Activated T-cell treated with anti-CD3 and anti-CD28 coated beads, Interleukin-2, amount 50 U/mL, for 72 hours (primary cell): ENCODE results near the gene TBC1D14. TPM values are rescaled to one million over a fixed set of nuclear protein-coding genes. Genes with fewer than 3 reads are reported as not detected.

Experiments used
- ATAC-seq, 2 donors: fragments of 150-1000 bp; cut with Tn5 transposase; replicated peaks in 1 of 2; 2 replicates each; pipeline ENCODE4 v1.10.0; 2021; ENCODE audit warnings: moderate library complexity in 2 of 2, mild to moderate bottlenecking in 1 of 2
- DNase-seq, 2 donors: peaks; one replicate each; pipeline ENCODE4 v3.0.0; 2021 to 2022; ENCODE audit warnings: mixed read lengths in 1 of 2
- H3K27ac Mint-ChIP-seq: one replicate; pipeline ENCODE4 v1.8.0; 2022; ENCODE audit warnings: mild to moderate bottlenecking, moderate library complexity, mixed read lengths
- H3K27me3 Mint-ChIP-seq: one replicate; pipeline ENCODE4 v1.8.0; 2022; ENCODE audit warnings: low read depth, mixed read lengths
- H3K36me3 Mint-ChIP-seq, 2 donors: one replicate each; pipeline ENCODE4 v1.8.0; 2022; ENCODE audit warnings: mixed read lengths in 2 of 2, mild to moderate bottlenecking in 1 of 2; ENCODE audit not compliant: insufficient read depth in 2 of 2
- H3K4me1 Mint-ChIP-seq: one replicate; pipeline ENCODE4 v1.8.0; 2022; ENCODE audit warnings: low read depth, mixed read lengths
- H3K4me3 Mint-ChIP-seq, 2 donors: one replicate each; pipeline ENCODE4 v1.8.0; 2022; ENCODE audit warnings: mild to moderate bottlenecking in 2 of 2, mixed read lengths in 2 of 2, moderate library complexity in 2 of 2
- H3K9me3 Mint-ChIP-seq, 2 donors: one replicate each; pipeline ENCODE4 v1.8.0; 2022; ENCODE audit warnings: mixed read lengths in 2 of 2
- total RNA-seq, 2 donors: library from RNA; stranded (reverse); gene quantifications; one replicate each; pipeline ENCODE4 v1.2.3, GENCODE V29; 2022

Gene TBC1D14
- total RNA-seq, 2 donors from 2014 or later = 26.5 to 32.4 TPM

DNA sequence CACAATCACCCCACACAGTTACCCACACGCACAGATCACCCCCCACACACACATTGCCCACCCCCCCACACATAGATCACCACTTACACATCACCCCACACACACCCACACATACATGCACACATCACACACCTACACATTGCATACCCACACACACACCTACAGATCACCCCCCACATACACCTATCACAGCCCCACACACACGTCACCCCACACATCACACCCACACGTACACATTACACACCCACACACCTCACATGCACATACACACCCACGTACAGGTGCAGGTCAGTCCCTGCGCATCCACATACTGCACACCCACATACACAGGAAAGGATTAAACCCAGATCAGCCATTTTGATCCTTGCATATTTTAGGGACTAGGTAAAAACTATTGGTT lies 118.3 kb downstream of the TBC1D14 start:
- ATAC-seq (no peak), DNase-seq (no peak)
- no peaks in the 10 kb centered on the region for H3K27me3 Mint-ChIP-seq
- H3K4me3 Mint-ChIP-seq = no peak overlapping the region
- H3K36me3 Mint-ChIP-seq = peaks cover 13 to 20% of the 10 kb centered on the region in 2 donors
- H3K27ac Mint-ChIP-seq = no peak overlapping the region
- H3K9me3 Mint-ChIP-seq = no peaks in the 10 kb centered on the region
- H3K4me1 Mint-ChIP-seq = no peaks in the 10 kb centered on the region

DNA sequence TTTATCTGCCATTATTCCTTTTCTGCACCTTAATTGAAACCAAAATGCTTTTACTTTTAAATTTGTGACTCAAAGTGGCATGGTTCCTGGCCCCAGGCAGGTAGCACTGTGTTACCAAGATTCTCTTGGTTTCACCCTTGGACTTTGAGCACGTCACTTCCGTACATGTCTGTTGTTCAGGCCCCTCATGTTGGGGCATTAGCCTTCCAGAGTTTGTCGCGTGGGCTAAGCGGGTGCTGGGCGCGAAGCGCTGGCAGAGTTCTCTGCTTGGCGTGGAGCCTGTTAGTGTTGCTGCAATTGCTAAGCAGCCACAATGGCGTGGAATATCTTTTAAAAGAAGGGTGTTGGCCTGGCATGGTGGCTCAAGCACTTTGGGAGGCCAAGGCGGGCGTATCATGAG lies 119.6 kb downstream of the TBC1D14 start:
- H3K36me3 Mint-ChIP-seq = peaks cover 13 to 20% of the 10 kb centered on the region in 2 donors
- no peak overlapping the region for H3K27ac Mint-ChIP-seq
- no peaks in the 10 kb centered on the region for H3K27me3 Mint-ChIP-seq
- H3K4me1 Mint-ChIP-seq = no peaks in the 10 kb centered on the region
- DNase-seq (no peak), ATAC-seq (no peak)
- H3K4me3 Mint-ChIP-seq = no peak overlapping the region
- no peaks in the 10 kb centered on the region for H3K9me3 Mint-ChIP-seq

- H3K9me3 Mint-ChIP-seq = no peaks in the 10 kb centered on the region
- H3K27ac Mint-ChIP-seq = no peak overlapping the region
- H3K4me3 Mint-ChIP-seq = no peak overlapping the region
- no peaks in the 10 kb centered on the region for H3K4me1 Mint-ChIP-seq
- ATAC-seq (no peak), DNase-seq (no peak)
- H3K27me3 Mint-ChIP-seq = no peaks in the 10 kb centered on the region
- peaks cover 13 to 20% of the 10 kb centered on the region in 2 donors for H3K36me3 Mint-ChIP-seq
These were observed 120.3 kb downstream of the TBC1D14 start for GRCh38 chr4:7029921-7030320.

GRCh38 chr4:7030856-7031255 lies 121.2 kb downstream of the TBC1D14 start:
- ATAC-seq = no peak
- Mint-ChIP-seq H3K4me3 (no peak overlapping the region), H3K4me1 (no peaks in the 10 kb centered on the region), H3K36me3 (peaks cover 13 to 19% of the 10 kb centered on the region in 2 donors), H3K27ac (peak overlapping the region; percentile 28), H3K9me3 (no peaks in the 10 kb centered on the region), H3K27me3 (no peaks in the 10 kb centered on the region)
- no peak for DNase-seq

- Mint-ChIP-seq H3K27me3 (no peaks in the 10 kb centered on the region), H3K4me1 (no peaks in the 10 kb centered on the region), H3K27ac (no peak overlapping the region), H3K9me3 (no peaks in the 10 kb centered on the region), H3K36me3 (peaks cover 11 to 16% of the 10 kb centered on the region in 2 donors), H3K4me3 (no peak overlapping the region)
- ATAC-seq = no peak
- DNase-seq = no peak
These were observed 122.2 kb downstream of the TBC1D14 start for GRCh38 chr4:7031558-7032449.

- Mint-ChIP-seq H3K4me3 (no peak overlapping the region), H3K27ac (no peak overlapping the region), H3K27me3 (no peaks in the 10 kb centered on the region), H3K36me3 (peaks cover 7 to 12% of the 10 kb centered on the region in 2 donors), H3K9me3 (no peaks in the 10 kb centered on the region), H3K4me1 (peaks cover 2% of the 10 kb centered on the region)
- ATAC-seq (no peak), DNase-seq (no peak)
These were observed 123.0 kb downstream of the TBC1D14 start for GRCh38 chr4:7032596-7032995.

GRCh38 chr4:7034262-7035081 lies 124.8 kb downstream of the TBC1D14 start:
- Mint-ChIP-seq H3K9me3 (no peaks in the 10 kb centered on the region), H3K27me3 (no peaks in the 10 kb centered on the region), H3K4me3 (no peak overlapping the region), H3K27ac (no peak overlapping the region), H3K4me1 (peaks cover 8% of the 10 kb centered on the region), H3K36me3 (peaks cover 2% of the 10 kb centered on the region in 2 donors)
- DNase-seq (no peak), ATAC-seq (peak in 1 of 2 donors; percentile 16)

DNA sequence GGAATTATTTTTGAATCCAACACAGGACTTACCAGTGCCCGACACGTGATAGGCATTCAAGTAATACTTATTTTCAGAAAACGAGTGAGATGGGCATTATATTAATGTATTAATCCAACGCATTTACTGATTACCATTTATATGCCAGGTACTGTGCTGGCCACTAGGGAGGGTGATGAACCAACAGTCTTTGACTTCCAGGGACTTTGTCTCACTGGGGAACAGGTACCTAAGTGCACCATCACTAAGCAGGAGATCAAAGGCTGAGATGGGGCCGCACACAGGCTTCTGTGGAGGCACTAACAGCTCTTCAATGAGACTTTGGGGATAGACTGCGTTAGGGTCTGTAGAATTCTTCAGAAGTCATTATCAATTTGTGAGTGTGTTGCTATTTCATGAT lies 127.8 kb downstream of the TBC1D14 start:
- Mint-ChIP-seq H3K4me3 (no peak overlapping the region), H3K36me3 (no peaks in the 10 kb centered on the region), H3K27ac (no peak overlapping the region), H3K9me3 (no peaks in the 10 kb centered on the region), H3K4me1 (peaks cover 17% of the 10 kb centered on the region), H3K27me3 (peaks cover 8% of the 10 kb centered on the region)
- DNase-seq = no peak
- no peak for ATAC-seq

GRCh38 chr4:7040765-7041164 lies 131.1 kb downstream of the TBC1D14 start:
- Mint-ChIP-seq H3K27ac (no peak overlapping the region), H3K4me1 (peaks cover 42% of the 10 kb centered on the region), H3K9me3 (no peaks in the 10 kb centered on the region), H3K27me3 (peaks cover 8% of the 10 kb centered on the region), H3K36me3 (peaks cover 0 to 1% of the 10 kb centered on the region in 2 donors), H3K4me3 (peak overlapping the region in 1 of 2 donors; percentile 33)
- DNase-seq = no peak
- ATAC-seq = no peak

DNA sequence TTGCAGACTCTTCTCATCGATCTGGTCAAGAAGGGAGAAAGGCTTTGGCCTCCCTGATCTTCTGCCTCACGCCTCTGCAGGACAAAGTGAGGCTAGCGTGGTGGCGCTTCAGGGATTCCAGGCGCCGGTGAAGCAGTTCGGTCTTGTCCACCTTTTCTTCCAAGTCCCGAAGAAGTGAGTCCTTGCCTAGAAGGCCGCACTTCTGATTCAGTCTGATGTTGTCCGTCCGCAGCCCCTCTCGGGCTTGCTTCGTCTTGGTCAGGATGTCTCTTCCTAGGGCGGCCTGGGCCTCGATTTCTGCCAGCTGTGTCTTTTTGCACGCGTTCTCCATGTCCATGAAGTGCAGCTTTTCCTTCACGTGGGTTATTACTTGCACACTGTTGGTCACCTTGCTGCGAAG lies 131.6 kb downstream of the TBC1D14 start:
- no peaks in the 10 kb centered on the region for H3K9me3 Mint-ChIP-seq
- peak overlapping the region in 1 of 2 donors; percentile 98 for H3K4me3 Mint-ChIP-seq
- ATAC-seq (no peak), DNase-seq (no peak)
- H3K36me3 Mint-ChIP-seq = peaks cover 0 to 1% of the 10 kb centered on the region in 2 donors
- H3K4me1 Mint-ChIP-seq = peaks cover 46% of the 10 kb centered on the region
- peaks cover 8% of the 10 kb centered on the region for H3K27me3 Mint-ChIP-seq
- H3K27ac Mint-ChIP-seq = no peak overlapping the region

GRCh38 chr4:7041801-7042502 lies 132.3 kb downstream of the TBC1D14 start:
- H3K27me3 Mint-ChIP-seq = peaks cover 8% of the 10 kb centered on the region
- H3K36me3 Mint-ChIP-seq = peaks cover 0 to 1% of the 10 kb centered on the region in 2 donors
- no peak for ATAC-seq
- H3K27ac Mint-ChIP-seq = no peak overlapping the region
- no peaks in the 10 kb centered on the region for H3K9me3 Mint-ChIP-seq
- H3K4me1 Mint-ChIP-seq = peaks cover 53% of the 10 kb centered on the region
- no peak for DNase-seq
- H3K4me3 Mint-ChIP-seq = peak overlapping the region; percentile 82 to 98

GRCh38 chr4:7042503-7043283 lies 133.1 kb downstream of the TBC1D14 start:
- ATAC-seq = peak; percentile 86
- peak; percentile 94 to 97 for DNase-seq
- Mint-ChIP-seq H3K4me3 (peak overlapping the region; percentile 85 to 98), H3K27ac (peak overlapping the region; percentile 70), H3K9me3 (no peaks in the 10 kb centered on the region), H3K4me1 (peaks cover 58% of the 10 kb centered on the region), H3K27me3 (peaks cover 8% of the 10 kb centered on the region), H3K36me3 (peaks cover 0 to 1% of the 10 kb centered on the region in 2 donors)
